Nasal cavity respiratory epithelium epithelial cell of viscerocranial mucosa (primary cell): ENCODE data around the gene METTL3. TPM values are rescaled to one million over a fixed set of nuclear protein-coding genes. Genes with fewer than 3 reads are reported as not detected.

ENCODE experiments used
- total RNA-seq: library from RNA; depleted of rRNA; stranded (reverse); fragments of >200 nt; gene quantifications from 2 replicates; pipeline ENCODE4 v1.2.3, GENCODE V29; 2014

The METTL3 gene
- 34.9 and 49.2 TPM in 2 replicates for total RNA-seq

DNA sequence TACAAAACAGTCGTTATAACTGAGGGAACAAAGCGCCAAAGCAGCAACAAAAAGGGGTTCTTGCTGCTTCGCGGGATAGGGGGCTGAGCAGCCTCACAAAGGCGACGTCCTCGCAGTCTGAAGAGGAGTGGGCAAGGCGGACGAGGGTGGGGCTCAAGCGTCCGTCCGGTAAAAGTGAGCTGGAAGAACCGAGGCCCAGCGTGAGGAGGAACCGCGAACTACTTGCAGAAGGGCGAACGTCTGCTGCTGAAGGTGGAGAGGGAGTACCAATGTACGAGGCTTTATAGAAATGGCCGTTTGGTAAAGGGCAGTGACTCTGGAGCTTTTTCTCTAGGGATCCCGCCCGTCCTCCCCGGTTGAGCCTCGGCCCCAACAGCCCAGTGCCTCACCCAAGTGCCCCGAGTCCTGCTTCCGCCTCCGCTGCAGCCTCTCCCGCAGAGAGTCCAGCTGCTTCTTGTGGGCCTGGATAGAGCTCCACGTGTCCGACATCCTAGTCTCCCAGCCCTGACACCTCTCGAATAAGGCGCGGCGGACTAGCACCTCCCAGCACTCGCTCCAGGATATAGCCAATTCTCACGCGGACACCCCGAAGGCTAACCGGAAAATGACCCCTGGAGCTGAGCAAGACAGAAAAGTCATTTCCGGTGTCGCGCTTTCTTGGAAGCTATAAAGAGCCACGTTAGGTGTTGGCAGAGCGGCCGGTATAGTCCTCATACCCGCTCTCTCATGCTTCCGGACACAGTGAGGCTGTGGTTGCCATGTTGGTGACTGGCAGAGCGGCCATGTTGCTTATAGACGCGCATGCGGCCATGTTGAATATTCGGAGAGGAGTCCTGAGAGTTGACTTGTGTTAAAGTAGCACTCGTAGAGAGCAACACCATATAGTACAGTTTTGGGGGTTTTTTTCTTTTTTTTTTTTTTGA, at the start of gene METTL3:
METTL3 (minus strand) TSS at position 606 of the 923 bp plus-strand sequence; CDS start at position 489, 117 bp downstream.

DNA sequence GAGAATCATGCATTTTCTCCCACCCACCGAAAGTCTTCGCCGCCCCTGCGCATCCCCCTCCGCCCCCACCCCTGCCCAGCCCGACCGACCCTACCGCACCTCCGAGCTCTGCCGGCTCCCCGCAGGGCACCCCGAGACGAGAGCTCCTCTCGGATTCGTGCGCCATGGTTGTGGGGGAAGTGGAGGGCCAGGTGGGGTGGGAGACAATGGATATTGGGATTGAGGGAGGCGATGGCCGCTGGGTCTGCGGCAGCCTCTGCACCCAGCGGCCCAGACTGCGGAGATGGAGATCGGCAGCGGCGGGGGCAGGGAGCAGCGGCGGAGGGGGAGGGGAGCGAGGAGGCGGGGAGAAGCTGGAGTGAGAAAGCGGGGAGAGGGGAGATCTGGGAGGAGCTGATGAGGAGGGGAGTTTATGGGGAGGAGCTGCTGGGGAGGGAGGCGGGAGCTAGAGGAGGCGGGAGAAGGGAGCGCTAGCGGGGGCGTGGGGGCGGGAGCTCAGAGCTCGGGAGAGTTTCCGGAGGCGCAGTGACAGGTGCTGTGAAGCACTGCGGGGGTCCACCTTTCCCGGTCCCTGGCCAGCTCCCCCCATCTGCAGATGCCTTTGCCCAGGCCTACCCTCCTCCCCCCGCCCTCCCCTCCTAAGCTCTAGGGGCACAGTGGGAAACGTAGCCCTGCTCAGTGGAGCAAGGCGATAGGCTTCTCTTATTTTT, 15.0 kb upstream of the METTL3 start, which contains the start of gene SALL2:
SALL2 (minus strand) TSS at position 385 of the 710 bp plus-strand sequence; CDS start at position 166, 219 bp downstream.

DNA sequence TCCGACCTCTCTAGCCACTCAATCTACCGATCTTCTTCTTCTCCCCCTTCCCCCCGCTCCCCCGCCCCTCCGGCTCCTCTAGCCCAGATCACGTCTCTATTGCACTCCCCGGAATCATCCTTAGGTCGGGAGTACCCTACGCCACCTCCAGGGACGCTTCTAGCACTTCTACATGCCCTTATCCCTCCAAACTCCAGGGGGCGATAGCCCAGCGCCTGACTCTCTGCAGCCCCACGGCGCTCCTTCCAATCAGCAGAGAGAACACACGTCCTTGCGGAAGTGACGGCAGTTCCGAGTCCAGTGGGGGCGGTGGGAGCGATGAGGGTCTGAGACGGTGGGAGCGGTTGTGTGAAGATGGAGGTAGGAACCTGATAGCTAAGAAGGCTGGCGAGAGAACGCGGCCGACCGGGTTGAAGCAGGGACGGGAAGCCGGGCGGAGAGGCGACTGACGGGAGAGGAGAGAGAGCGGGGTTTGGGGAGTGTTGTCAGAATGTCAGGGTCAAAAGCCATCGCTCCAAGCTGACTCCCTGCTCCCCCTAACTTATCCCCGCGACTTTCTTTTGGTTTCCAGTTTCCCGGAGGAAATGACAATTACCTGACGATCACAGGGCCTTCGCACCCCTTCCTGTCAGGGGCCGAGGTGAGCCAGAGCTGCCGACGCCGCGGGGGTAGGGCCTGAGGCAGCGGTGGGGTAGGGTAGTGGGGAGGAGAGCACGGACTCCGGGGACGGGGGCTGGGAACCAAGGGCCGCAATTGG, 34.0 kb downstream of the METTL3 start, which contains the start of the genes RAB2B and TOX4:
RAB2B (minus strand) TSS at position 35 of the 757 bp plus-strand sequence. CDS start 87 bp downstream, outside the sequence.
TOX4 (plus strand) TSS at position 271 of the 757 bp plus-strand sequence; CDS start at position 355, 84 bp downstream.

DNA sequence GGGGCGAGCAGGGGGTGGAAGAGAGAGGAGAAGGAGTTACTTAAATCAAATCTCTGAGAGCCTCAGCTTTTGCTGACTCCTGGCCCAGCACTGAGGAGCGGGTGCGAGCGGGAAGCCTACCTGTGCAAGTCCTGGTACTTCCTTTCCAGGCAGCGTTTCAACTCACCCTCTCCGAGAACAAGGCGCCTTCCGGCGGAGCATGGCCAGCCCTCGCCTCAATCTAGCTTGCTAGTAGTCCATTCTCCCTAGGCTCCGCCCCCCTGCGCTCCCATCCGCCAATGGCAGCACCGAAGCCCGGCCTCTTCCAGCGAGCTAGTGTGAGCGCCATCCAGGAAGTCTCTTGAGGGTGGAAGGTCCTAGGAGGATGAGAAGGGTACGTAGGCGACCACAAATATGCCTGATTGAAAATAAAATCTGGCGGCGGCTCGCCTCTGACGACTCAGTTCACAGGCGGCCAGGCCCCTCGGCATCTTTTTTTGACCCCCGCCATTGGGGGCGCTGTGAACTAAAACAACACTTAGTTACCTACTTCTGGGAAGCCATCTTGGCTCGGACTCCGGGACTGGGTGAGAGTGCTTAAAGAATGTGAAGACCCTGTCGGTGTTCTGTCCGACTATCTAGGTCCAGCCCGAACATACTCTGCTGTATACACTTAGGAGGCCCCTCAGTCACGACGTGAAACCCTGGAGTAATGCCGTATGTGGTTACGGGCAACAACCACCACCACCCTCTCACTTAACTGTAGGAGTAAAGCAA, 55.0 kb downstream of the METTL3 start, which contains the start of gene CHD8:
CHD8 (minus strand) TSS at position 212 of the 756 bp plus-strand sequence. CDS start 24,480 bp downstream, outside the sequence.

Other genes with a start within 250 kb of the METTL3 start
- 641 and 1,200 TPM in 2 replicates for gene HNRNPC, start 241.9 kb downstream of the METTL3 start, total RNA-seq
- not detected in 2 replicates for gene RPGRIP1, start 231.3 kb downstream of the METTL3 start, total RNA-seq
- 72.8 and 95.0 TPM in 2 replicates for gene SUPT16H, start 127.3 kb downstream of the METTL3 start, total RNA-seq
- gene CHD8, start 55.2 kb downstream of the METTL3 start, total RNA-seq = 47.5 and 80.7 TPM in 2 replicates
- 22.9 and 30.6 TPM in 2 replicates for gene RAB2B, start 34.4 kb downstream of the METTL3 start, total RNA-seq
- 18.1 and 40.8 TPM in 2 replicates for gene TOX4, start 34.1 kb downstream of the METTL3 start, total RNA-seq
- gene SALL2, start 15.0 kb upstream of the METTL3 start, total RNA-seq = under 0.01 and 0.71 TPM in 2 replicates
- gene OR10G3, start 68.7 kb upstream of the METTL3 start, total RNA-seq = not detected in 2 replicates
- not detected in 2 replicates for gene OR10G2, start 123.6 kb upstream of the METTL3 start, total RNA-seq
- not detected in 2 replicates for gene OR4E2, start 142.5 kb upstream of the METTL3 start, total RNA-seq
- not detected in 2 replicates for gene OR4E1, start 162.5 kb upstream of the METTL3 start, total RNA-seq